CD4-positive, alpha-beta T cell treated with Interleukin-15 for 1 hour (primary cell): ENCODE results near the gene DNAJC18.

Experiments
- DNase-seq: peaks from one replicate; pipeline ENCODE4 v3.0.0-alpha.2; 2020

DNAJC18 gene

DNA sequence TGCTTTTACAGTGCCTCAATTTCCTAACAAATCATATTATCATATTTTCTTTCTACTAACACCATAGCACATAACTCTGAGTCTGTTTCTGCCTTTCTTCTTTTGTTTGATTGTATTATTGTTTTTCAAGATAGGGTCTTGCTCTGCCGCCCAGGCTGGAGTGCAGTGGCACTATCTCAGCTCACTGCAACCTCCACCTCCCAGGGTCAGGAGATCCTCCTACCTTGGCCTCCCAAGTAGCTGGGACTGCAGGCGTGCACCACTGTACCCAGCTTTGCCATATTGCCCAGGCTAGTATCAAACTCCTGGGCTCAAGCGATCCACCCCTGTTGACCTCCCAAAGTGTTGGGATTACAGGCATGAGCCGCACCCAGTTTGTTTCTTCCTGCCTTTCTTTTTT, 78.9 kb downstream of the DNAJC18 start:
- DNase-seq: no peak
